NCI-H524 treated with DMSO at 0.1 percent for 48 hours (cell line): ENCODE results near the gene EXOC3.
"Not testable (repeated sequence)": the region's sequence is repeated elsewhere in the genome, so short reads cannot be mapped to it uniquely, and the experiment has no call there.

Experiments used
- DNase-seq: peaks from one replicate; lab custom pipeline; 2025; lab: John Stamatoyannopoulos, UW

The EXOC3 gene

GRCh38 chr5:486597-486996 lies 43.6 kb downstream of the EXOC3 start:
- not testable (repeated sequence) for DNase-seq

- DNase-seq, result no peak
Measured at GRCh38 chr5:488241-488640, 45.3 kb downstream of the EXOC3 start.

GRCh38 chr5:488744-489688 lies 46.0 kb downstream of the EXOC3 start:
- DNase-seq, result no peak

DNA sequence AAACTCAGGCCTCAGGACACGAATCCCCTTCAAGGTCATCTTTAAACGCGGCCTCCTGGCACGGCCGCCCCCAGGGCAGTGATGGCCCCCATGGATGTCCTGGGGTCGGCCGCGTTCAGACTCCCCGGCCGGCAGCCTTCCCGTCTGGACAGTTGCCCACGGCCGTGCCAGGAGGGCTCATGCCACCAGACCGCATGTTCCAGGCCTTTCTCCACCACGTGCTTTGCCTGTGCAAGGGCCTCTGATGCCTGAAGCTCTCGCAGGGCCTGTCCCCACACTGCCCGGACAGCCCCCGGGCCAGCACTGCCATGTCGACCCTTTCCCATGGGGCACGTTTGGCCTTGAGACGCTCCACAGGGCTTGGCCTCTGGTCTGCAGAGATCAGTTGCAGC lies 46.7 kb downstream of the EXOC3 start:
- DNase-seq, result no peak

- DNase-seq, result no peak
Measured at GRCh38 chr5:490116-491106, 47.4 kb downstream of the EXOC3 start.

GRCh38 chr5:491119-491855 lies 48.3 kb downstream of the EXOC3 start:
- no peak for DNase-seq

DNA sequence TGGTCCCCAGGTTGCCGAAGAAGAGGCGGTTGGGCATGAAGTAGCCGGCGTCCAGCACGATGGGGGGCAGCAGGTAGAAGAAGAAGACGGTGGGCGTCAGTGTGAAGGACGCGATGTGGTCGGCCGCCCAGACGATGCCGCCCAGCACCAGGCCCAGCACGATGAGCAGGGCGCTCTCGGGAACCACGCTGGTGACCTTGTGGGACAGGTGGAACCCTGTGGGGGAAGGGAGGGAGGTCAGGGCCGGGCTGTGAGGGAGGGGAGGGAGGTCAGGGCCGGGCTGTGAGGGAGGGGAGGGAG lies 48.8 kb downstream of the EXOC3 start:
- no peak for DNase-seq

GRCh38 chr5:492314-492893 lies 49.4 kb downstream of the EXOC3 start:
- no peak for DNase-seq

- DNase-seq, result no peak
Measured at GRCh38 chr5:493119-493701, 50.2 kb downstream of the EXOC3 start.

- no peak for DNase-seq
Measured at GRCh38 chr5:493758-494157, 50.8 kb downstream of the EXOC3 start.

DNA sequence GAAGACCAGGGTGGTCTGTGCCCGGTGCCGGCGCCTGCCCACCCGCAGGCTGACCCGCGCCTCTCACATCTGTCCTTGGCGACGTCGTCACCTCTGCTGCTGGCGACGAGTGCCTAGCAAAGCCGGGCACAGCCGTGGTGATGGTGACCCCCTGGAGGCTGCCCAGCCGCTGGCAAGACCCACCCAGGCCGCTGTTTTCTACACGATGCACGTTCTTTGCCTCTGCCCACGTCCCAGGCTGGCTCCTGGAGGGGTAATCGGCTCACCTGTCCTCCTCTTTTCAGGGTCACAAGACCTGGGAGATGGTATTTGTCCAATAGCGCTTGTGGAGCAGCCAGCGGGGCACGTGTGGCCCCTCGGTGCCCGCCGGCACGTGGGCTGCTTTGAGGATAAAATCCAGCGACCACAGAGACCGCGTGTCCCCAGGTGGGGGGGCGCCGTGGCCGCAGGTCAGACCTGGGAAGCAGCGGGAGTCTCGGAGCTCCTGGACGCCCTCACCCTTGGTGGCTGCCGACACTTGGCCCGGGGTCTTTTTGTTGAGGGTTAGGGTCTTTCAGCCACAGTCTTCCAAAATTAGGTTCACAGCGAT lies 51.8 kb downstream of the EXOC3 start:
- DNase-seq, result no peak

DNA sequence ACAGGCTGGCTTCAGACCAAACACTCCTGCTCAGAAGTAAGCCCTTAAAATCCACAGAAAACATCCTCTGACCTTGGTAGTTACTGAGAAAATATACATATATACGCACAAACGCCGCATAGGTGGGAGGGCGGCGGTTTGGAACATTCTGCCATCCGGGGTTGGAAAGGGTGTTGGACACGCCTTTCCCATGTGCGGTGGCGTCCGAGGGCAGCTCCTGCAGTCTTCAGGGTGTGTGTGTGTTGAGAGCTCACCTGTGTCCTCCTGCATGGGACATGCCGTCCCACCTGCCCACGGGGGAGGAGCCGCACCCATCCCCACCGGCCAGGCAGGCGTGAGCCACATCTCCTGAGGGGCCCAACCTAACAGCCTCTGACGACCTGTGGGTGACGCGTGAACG lies 53.1 kb downstream of the EXOC3 start:
- DNase-seq, result no peak

DNA sequence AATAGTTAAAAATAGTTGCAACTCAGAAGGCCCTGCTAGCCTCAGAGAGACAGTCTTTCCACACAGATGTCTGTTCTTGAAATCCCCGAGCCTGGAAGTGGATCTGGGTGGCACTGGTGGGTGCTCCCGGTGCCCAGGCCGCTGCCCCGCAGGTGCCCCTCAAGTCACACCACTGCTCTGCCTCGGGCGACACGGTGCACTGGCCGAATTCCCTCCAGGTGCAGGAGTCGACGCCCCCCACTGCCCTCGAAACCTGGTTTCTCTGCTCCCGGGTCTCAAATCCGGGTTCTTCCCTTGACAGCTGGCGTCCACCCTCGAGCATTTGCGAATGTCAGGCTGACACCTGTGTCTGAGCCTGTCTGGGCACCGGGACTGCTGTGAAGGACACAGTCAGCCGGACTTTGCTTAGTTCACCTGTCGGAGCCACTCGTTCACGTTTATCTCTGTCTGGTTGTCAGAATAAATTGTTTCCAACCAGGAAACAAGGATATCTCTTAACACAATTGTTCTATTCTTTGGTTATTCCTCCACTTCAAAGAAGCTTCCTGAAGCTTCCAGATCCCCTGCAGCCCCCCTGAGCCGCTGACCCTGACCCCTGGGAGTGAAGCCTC lies 54.2 kb downstream of the EXOC3 start:
- no peak for DNase-seq

GRCh38 chr5:497871-498509 lies 55.0 kb downstream of the EXOC3 start:
- no peak for DNase-seq

- DNase-seq, result no peak
Measured at GRCh38 chr5:499233-500209, 56.5 kb downstream of the EXOC3 start.

- DNase-seq, result no peak
Measured at GRCh38 chr5:500491-500890, 57.5 kb downstream of the EXOC3 start.

- no peak for DNase-seq
Measured at GRCh38 chr5:501105-501830, 58.3 kb downstream of the EXOC3 start.

DNA sequence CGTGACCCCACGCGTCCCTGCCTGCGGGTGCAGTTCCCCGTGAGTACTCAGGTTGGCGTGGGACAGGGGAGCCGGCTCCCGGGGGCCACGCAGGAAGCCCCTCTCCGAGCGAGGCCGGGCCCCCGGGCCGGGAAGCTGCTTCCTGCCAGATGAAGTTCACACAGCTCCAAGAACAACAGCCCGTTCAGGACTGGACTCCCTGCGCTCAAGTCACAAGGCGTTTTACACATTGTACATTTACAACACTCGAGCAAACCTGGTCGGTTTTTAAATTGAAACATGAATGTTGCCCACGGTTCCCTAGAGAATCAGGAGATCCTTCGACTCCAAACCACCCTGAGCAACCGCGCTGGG lies 58.8 kb downstream of the EXOC3 start:
- DNase-seq, result no peak
